Fibroblast of skin of right quadriceps (primary cell): Measurements from ENCODE around the gene TEX44.
A peak's percentile ranks its signal among the peaks of the same experiment; 100 is the strongest.
"Not testable (repeated sequence)": the region's sequence is repeated elsewhere in the genome, so short reads cannot be mapped to it uniquely, and the experiment has no call there.

ENCODE experiments used
- DNase-seq: peaks from one replicate; pipeline ENCODE4 v3.0.0-alpha.2; 2013

Gene TEX44

GRCh38 chr2:231573096-231573495, 19.6 kb upstream of the TEX44 start:
- DNase-seq: no peak

- DNase-seq: no peak
Measured at GRCh38 chr2:231573698-231574421, 18.8 kb upstream of the TEX44 start.

- no peak for DNase-seq
Measured at GRCh38 chr2:231575612-231576256, 16.9 kb upstream of the TEX44 start.

GRCh38 chr2:231576465-231576864, 16.2 kb upstream of the TEX44 start:
- no peak for DNase-seq

GRCh38 chr2:231578655-231579054, 14.0 kb upstream of the TEX44 start:
- not testable (repeated sequence) for DNase-seq

- DNase-seq: no peak
Measured at GRCh38 chr2:231579560-231579959, 13.1 kb upstream of the TEX44 start.

- no peak for DNase-seq
Measured at GRCh38 chr2:231581328-231581727, 11.3 kb upstream of the TEX44 start.

- no peak for DNase-seq
Measured at GRCh38 chr2:231583982-231584381, 8.7 kb upstream of the TEX44 start.

GRCh38 chr2:231587744-231588143, 4.9 kb upstream of the TEX44 start:
- DNase-seq: not testable (repeated sequence)

- DNase-seq: no peak
Measured at GRCh38 chr2:231589656-231590055, 3.0 kb upstream of the TEX44 start.

- no peak for DNase-seq
Measured at GRCh38 chr2:231590614-231591013, 2.0 kb upstream of the TEX44 start.

- DNase-seq: no peak
Measured at GRCh38 chr2:231593666-231594065, 1.0 kb downstream of the TEX44 start.

- no peak for DNase-seq
Measured at GRCh38 chr2:231597014-231597611, 4.4 kb downstream of the TEX44 start.

GRCh38 chr2:231597627-231598026, 5.0 kb downstream of the TEX44 start:
- no peak for DNase-seq

GRCh38 chr2:231600619-231601355, 8.1 kb downstream of the TEX44 start:
- DNase-seq: no peak

- DNase-seq: peak; percentile 62
Measured at GRCh38 chr2:231601356-231602229, 8.9 kb downstream of the TEX44 start.

- no peak for DNase-seq
Measured at GRCh38 chr2:231602859-231603467, 10.3 kb downstream of the TEX44 start.

- no peak for DNase-seq
Measured at GRCh38 chr2:231604101-231604684, 11.5 kb downstream of the TEX44 start.

- peak; percentile 97 for DNase-seq
Measured at GRCh38 chr2:231604685-231605606, 12.3 kb downstream of the TEX44 start.

GRCh38 chr2:231605607-231606091, 13.0 kb downstream of the TEX44 start:
- DNase-seq: no peak
